Neuron (in vitro differentiated cells): ENCODE data around the gene NINJ2.
A peak's percentile ranks its signal among the peaks of the same experiment; 100 is the strongest.
"Not testable (repeated sequence)": the region's sequence is repeated elsewhere in the genome, so short reads cannot be mapped to it uniquely, and the experiment has no call there.

Experiments
- H2AFZ ChIP-seq: one replicate; pipeline ENCODE4 v1.6.1; 2013; ENCODE audit warnings: low read depth, mild to moderate bottlenecking, inconsistent platforms, low read length, moderate library complexity
- H3K27me3 ChIP-seq: one replicate; pipeline ENCODE4 v1.6.1; 2013; ENCODE audit warnings: low read length; ENCODE audit not compliant: insufficient read depth
- H3K36me3 ChIP-seq: one replicate; pipeline ENCODE4 v1.6.1; 2013; ENCODE audit warnings: low read length; ENCODE audit not compliant: insufficient read depth
- H3K4me1 ChIP-seq: one replicate; pipeline ENCODE4 v1.6.1; 2013; ENCODE audit warnings: low read length; ENCODE audit not compliant: insufficient read depth
- H3K4me3 ChIP-seq: 2 replicates; pipeline ENCODE4 v1.5.1; 2013; ENCODE audit warnings: mild to moderate bottlenecking, low read length, moderate library complexity
- H3K9me3 ChIP-seq: one replicate; pipeline ENCODE4 v1.6.1; 2013; ENCODE audit warnings: low read length

The NINJ2 gene

DNA sequence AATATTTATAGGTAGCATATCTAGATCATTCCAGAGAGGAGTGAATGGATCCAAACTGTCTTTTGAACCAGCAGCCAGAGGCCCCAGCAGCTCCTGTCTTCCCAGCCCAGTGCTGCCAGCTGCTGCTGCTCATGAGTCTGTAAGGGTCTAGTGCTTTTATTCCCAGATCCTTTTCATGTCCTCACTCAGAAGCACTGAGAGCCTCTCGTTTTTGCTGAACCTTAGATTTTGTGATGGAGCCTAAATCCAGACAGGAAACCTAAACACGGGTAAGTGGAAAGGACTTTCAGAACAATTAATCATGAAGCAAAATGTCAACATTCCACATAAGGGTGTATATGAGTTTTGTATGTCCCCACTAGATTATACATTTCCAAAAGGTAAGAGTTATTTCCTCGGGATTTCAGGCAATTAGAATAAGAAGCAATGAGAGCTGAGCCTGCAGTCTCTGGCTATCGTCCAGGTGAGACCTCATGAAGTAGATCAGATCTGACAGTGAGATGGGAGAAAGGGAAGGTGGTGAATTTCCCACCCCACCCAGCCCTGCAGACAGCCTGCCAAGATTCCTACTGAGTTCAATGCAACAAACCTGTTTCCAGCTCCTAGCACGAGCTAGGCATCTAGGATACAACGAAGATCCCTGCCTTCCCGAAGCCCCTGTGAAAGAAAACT is 84.4 kb downstream of the NINJ2 start:
- Histone ChIP-seq H3K27me3 (no peaks in the 10 kb centered on the region), H3K36me3 (no peaks in the 10 kb centered on the region), H2AFZ (no peak overlapping the region), H3K4me1 (peaks cover 8% of the 10 kb centered on the region), H3K4me3 (no peak overlapping the region), H3K9me3 (no peaks in the 10 kb centered on the region)

DNA sequence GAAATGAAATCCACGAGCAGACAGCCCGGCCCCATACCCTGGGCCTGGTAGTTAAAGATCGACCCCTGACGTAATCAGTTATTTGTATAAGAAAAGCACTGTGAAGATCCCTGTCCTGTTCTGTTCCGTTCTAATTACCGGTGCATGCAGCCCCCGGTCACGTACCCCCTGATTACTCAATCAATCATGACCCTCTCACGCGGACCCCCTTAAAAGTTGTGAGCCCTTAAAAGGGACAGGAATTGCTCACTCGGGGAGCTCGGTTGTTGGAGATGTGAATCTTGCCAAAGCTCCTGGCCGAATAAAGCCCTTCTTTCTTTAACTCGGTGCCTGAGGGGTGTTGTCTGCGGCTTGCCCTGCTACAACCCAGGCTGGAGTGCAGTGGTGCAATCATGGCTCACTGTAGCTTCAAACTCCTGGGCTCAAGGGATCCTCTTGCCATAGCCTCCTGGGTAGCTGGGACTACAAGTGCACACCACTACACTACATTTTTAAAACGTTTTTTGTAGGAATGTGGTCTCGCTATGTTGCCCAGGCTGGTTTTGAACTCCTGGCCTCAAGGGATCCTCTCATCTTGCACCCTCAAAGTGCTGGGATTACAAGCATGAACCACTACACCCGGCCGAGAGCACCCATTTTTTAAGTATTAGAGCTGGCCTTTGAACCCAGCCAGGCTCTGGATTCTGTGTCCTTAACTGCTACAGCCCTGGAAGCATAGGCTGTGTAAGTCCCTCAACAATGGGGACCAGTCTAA is 85.1 kb downstream of the NINJ2 start:
- H3K27me3 ChIP-seq, H2AFZ ChIP-seq, H3K4me3 ChIP-seq, H3K36me3 ChIP-seq, H3K9me3 ChIP-seq, H3K4me1 ChIP-seq: not testable (repeated sequence)

DNA sequence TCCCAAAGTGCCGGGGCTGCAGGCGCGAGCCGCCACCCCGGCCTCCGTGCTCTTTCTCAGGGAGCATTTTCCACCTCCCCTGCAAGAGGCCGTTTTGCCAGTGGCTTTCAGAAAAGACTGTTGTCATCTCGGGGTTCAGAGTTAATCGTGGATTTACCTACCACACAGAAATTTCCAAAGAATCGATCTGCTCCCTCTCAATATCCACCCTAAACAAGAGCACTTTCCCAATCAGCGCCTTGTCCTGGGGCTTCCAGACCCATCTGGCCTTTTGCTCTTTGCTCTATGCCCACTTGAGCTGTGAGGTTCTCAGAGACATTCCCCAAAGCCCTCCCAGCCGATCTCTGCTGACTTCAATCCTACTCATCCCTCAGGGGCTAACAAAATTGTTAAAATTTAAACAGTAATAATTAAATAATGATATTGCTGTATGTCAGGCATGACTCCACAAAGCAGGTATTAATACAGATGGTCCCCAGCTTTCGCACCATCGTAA is 86.6 kb downstream of the NINJ2 start:
- Histone ChIP-seq H3K4me1 (peaks cover 8% of the 10 kb centered on the region), H2AFZ (peak overlapping the region; percentile 24), H3K4me3 (no peak overlapping the region), H3K9me3 (no peaks in the 10 kb centered on the region), H3K27me3 (no peaks in the 10 kb centered on the region), H3K36me3 (no peaks in the 10 kb centered on the region)

DNA sequence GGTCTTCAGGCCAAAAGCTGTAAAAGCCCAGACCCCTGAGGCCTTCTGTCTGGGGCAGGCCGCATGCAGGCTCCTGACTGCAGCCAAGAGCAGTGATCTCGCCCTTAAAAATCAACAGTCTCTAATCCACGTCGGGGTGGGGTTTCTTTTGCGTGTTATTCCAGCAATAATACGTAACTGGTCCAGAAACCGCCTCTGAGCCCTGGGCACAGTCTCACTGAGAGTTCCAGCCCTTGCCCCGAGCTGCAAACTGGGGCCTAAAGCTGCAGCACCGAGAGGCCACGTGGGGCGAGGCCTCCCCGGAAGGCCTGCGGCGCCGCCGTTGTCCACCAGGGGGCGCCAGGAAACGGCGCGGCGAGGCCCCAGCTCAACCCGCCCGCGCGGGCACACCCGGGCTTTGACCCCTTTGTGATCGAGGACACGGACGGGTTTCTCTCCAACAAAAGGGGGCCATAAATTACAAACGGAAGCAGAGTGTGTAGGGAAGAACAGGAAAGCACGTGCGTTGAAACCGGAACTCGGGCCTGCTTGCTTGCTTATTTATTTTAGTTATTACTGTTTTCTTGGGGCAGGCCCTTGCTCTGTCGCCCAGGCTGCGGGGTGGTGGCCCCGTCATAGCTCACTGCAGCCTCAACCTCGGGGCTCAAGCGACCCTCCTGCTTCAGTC is 87.2 kb downstream of the NINJ2 start:
- Histone ChIP-seq H3K4me3 (no peak overlapping the region), H2AFZ (peak overlapping the region; percentile 24), H3K27me3 (no peaks in the 10 kb centered on the region), H3K9me3 (no peaks in the 10 kb centered on the region), H3K4me1 (peaks cover 9% of the 10 kb centered on the region), H3K36me3 (no peaks in the 10 kb centered on the region)

DNA sequence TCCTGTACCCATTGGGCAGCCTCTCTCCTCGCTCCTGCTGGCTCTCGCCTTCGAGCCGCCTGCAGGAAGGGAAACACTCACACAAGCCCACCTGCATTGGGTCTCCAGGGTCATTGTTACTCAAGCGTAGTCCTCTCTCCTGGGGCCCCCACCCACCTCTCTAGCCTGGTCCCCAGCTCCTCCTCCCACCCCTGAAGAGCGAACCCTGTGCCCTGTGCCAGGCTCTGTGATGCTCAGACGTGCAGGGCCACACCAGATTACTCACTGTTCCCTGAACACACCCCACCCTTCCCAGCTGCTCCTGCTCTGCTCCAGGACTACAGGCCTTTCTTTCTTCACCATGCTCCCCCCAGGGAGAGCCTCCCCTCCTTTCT is 88.1 kb downstream of the NINJ2 start:
- Histone ChIP-seq H2AFZ (peak overlapping the region; percentile 24), H3K4me3 (no peak overlapping the region), H3K4me1 (peaks cover 17% of the 10 kb centered on the region), H3K36me3 (no peaks in the 10 kb centered on the region), H3K27me3 (no peaks in the 10 kb centered on the region), H3K9me3 (no peaks in the 10 kb centered on the region)

DNA sequence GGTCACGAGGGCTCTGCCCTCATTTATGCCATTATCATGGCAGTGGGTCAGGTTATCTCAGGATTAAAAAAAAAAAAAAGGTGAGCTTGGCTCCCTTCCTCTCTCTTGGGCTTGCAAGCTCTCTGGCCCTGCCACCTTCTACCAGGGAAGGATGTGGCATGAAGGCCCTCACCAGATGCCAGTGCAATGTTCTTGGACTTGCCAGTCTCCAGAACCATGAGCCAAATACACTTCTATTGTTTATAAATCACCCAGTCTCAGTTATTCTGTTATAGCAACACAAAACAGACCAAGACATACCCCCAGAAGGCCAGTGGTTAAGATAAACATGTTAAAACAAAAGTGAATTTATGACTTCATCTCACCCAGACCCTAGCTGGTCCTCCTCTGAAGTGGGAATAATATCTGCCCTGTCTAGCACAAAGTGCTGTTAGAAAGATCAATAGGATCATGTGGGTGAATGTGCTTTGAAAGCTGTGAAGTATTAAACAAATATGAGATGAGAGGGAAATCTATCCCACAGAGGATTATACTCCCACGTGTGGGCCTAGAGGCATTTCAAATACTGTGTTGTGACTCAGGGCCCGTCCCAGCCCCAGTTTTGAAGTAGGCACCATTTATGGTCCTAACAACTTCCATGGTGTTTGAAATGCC is 88.6 kb downstream of the NINJ2 start:
- no peak overlapping the region for H3K4me3 ChIP-seq
- H2AFZ ChIP-seq = no peak overlapping the region
- H3K4me1 ChIP-seq = peaks cover 16% of the 10 kb centered on the region
- H3K9me3 ChIP-seq = no peaks in the 10 kb centered on the region
- no peaks in the 10 kb centered on the region for H3K36me3 ChIP-seq
- no peaks in the 10 kb centered on the region for H3K27me3 ChIP-seq

DNA sequence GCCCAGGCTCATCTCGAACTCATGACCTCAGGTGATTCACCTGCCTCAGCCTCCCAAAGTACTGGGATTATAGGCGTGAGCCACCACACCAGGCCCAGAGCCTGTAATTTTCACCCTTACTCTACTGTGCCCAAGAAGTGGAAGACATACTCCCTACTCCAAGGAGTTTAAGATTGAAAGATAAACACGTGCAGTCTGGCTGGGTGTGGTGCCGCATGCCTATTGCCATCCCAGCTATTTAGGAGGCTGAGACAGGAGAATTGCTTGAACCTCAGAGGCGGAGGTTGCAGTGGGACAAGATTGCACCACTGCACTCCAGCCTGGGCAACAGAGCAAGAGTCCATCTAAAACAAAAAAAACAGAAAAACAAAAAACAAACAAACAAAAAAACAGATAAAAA is 90.0 kb downstream of the NINJ2 start:
- H3K27me3 ChIP-seq = peaks cover 4% of the 10 kb centered on the region
- no peak overlapping the region for H2AFZ ChIP-seq
- H3K36me3 ChIP-seq = no peaks in the 10 kb centered on the region
- peaks cover 17% of the 10 kb centered on the region for H3K4me1 ChIP-seq
- no peaks in the 10 kb centered on the region for H3K9me3 ChIP-seq
- no peak overlapping the region for H3K4me3 ChIP-seq

DNA sequence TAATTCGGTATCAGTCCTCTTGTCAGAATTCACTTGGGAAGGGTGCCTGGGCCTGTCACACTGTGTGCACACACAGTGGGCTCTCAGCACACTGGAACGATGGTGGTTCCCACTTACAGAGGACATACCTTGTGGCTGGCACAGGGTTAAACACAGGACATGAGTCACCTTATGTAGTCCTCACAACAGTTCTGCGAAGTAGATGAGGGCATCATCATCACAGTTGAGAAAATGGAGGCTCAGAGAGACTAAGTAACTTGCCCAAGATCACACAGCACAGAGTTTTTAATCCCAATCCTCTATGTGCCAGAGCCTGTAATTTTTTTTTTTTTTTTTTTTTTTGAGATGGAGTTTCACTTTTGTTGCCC is 90.7 kb downstream of the NINJ2 start:
- no peaks in the 10 kb centered on the region for H3K9me3 ChIP-seq
- no peak overlapping the region for H2AFZ ChIP-seq
- peaks cover 17% of the 10 kb centered on the region for H3K4me1 ChIP-seq
- peaks cover 4% of the 10 kb centered on the region for H3K27me3 ChIP-seq
- no peaks in the 10 kb centered on the region for H3K36me3 ChIP-seq
- H3K4me3 ChIP-seq = no peak overlapping the region

DNA sequence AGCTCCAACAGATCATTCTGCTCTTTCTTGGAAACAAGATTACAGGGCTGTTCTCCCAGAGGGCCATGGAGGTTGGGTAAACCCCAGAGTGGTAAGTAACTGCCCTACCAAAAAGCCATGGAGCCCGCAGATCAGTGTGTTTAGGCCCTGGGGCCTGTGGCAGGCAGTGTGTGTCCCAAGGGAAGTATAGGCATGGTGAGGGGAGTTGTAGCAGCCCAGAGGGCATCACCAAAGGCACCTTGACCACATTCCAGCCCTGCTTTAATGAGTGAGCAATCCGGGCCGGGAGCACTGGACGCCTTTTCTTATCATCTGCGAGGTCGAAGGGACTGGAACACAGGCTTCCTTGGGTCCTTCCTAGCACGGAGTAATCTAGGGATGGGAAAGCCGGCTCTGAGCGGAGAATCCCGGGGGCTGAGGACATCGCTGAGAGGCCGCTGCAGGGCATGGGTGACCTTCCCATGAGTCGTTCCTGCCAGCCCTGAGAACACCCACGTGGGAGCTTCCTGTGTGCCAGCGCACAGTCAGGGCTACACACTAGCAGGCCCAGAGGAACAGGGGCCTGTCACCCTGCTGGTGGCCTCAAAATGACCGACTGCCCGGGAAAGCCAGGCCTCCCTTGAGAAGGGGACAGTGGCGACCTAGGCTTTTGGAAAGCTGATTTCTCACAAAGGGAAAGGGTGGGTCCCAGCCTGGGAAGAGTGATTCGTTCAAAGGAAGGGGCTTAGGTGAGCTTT is 91.3 kb downstream of the NINJ2 start:
- H3K4me1 ChIP-seq = peaks cover 17% of the 10 kb centered on the region
- peaks cover 6% of the 10 kb centered on the region for H3K27me3 ChIP-seq
- H3K9me3 ChIP-seq = no peaks in the 10 kb centered on the region
- no peak overlapping the region for H2AFZ ChIP-seq
- no peaks in the 10 kb centered on the region for H3K36me3 ChIP-seq
- H3K4me3 ChIP-seq = no peak overlapping the region

DNA sequence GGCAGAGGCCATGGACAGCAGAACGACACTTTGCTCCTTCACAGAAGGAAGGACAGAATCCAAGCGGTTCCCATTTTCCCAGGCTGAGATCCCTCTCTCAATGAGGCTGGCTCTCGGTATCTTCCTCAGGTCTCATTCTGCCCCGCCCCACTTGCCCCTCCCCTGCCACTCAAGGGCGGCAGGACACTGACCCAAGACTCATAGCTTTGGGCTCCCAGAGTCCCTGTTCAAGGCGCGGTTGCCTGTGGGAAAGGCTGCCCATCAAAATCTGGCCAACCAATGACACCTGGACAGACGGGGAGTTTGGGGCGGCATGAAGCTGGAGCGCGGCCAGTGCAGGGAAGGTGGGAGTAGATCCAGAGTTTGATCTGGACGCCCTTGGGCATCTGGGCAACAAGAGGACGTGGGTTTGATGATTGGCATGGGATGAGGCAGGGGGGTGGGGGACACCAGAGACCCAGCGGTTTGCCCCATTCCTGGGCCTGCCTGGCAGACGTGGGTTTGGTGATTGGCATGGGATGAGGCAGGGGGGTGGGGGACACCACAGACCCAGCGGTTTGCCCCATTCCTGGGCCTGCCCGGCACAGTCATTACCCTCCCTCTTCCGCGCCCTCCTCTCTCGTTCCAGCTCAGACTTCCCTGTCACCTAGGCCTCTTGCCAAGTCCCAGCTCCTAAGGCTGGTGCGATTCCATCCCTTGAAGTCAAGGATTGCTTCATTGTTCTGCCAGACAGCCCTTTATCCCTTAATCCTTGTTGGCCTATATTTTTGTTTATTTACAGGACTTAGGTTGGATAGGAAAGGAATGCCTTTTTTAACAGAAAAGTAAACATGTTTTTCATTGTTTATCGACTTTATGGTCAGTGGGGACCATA is 92.1 kb downstream of the NINJ2 start:
- Histone ChIP-seq H3K4me1 (peaks cover 17% of the 10 kb centered on the region), H3K4me3 (peak overlapping the region; percentile 76), H3K27me3 (peaks cover 9% of the 10 kb centered on the region), H3K9me3 (no peaks in the 10 kb centered on the region), H2AFZ (peak overlapping the region; percentile 99), H3K36me3 (no peaks in the 10 kb centered on the region)

DNA sequence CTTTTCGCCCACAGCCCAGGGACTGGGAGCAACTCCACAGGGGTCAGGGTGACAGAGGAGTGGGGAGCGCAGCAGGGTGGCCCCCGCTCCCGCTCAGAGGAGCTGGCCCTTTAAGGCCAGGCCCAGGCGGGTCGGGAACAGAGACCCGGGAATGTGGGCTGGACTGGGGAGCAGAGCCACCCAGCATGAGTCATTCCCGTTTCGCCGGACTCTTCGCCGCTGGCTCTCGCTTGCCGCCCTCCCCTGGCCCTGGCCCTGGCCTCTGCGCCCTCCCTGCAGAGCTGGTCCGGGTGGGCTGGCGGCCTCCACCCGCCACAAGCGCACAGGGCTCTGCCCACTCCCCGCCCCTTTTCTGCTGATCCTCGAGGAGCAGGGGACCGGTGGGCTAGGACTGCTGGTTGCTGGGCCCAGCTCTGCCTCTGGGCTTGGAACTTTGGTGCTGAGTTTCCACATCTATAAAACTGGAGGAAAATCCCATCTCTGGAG is 92.8 kb downstream of the NINJ2 start:
- Histone ChIP-seq H2AFZ (peak overlapping the region; percentile 99), H3K9me3 (no peaks in the 10 kb centered on the region), H3K4me3 (peak overlapping the region; percentile 76), H3K4me1 (peaks cover 14% of the 10 kb centered on the region), H3K27me3 (peaks cover 13% of the 10 kb centered on the region), H3K36me3 (no peaks in the 10 kb centered on the region)
